ENCODE results near the gene DUSP2.

DUSP2 gene

DNA sequence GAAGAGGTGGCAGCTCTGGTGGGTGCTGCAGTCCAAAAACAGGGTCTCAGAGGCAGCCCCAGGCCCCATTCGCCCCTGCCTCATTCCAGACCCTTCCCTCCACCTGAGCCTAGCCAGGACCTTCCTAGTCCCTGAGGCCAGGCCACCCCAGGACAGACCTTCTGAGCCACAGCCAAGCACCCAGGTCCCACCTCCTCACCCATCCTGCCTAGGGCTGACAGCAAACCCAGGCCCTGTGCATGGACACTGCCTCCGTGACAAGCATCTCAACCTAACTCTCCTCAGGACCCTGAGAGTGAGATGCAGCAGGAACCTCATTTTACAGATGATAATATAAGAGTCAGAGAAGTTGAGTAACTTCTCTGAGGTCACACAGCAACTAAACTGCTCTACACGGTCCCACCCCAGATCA is 44.3 kb downstream of the DUSP2 start:
- H3K9me3 ChIP-seq (replicated peaks; ENCODE audit: insufficient read depth, low read length), result no peaks in the 10 kb centered on the region
- no peaks in the 10 kb centered on the region for H3K4me1 ChIP-seq (ENCODE audit: low read length)
- no peaks in the 10 kb centered on the region for H3K79me2 ChIP-seq (ENCODE audit: low read length)
- H4K20me1 ChIP-seq (ENCODE audit: insufficient read depth, low read length), result no peaks in the 10 kb centered on the region
- H3K9ac ChIP-seq (ENCODE audit: low read length), result no peak overlapping the region
- no peaks in the 10 kb centered on the region for H3K36me3 ChIP-seq (replicated peaks; ENCODE audit: insufficient read depth, low read length)
- H3K27ac ChIP-seq (ENCODE audit: low read length), result no peak overlapping the region
- no peak for TF ChIP-seq CTCF (IDR thresholded peaks at IDR 0.05; ENCODE audit: low read length)
- no peak for TF ChIP-seq EZH2phosphoT487 (IDR thresholded peaks at IDR 0.05; ENCODE audit: low read length)
- TF ChIP-seq EZH2 (optimal IDR thresholded peaks at IDR 0.05; ENCODE audit: low read depth, low read length), result no peak
- H2AFZ ChIP-seq (ENCODE audit: low read length), result no peak overlapping the region
- no peaks in the 10 kb centered on the region; the same call in 1 of the 2 replicates for H3K27me3 ChIP-seq (replicated peaks; ENCODE audit: insufficient read depth, low read length)
- no peak overlapping the region for H3K4me2 ChIP-seq (ENCODE audit: low read depth, low read length)
- H3F3A ChIP-seq (ENCODE audit: insufficient read depth, low read length), result no peaks in the 10 kb centered on the region
- H3K9me2 ChIP-seq (replicated peaks; ENCODE audit: insufficient read depth, low read length), result no peaks in the 10 kb centered on the region
- no peak overlapping the region for H3K4me3 ChIP-seq (ENCODE audit: low read length)
- DNase-seq, result no peak

DNA sequence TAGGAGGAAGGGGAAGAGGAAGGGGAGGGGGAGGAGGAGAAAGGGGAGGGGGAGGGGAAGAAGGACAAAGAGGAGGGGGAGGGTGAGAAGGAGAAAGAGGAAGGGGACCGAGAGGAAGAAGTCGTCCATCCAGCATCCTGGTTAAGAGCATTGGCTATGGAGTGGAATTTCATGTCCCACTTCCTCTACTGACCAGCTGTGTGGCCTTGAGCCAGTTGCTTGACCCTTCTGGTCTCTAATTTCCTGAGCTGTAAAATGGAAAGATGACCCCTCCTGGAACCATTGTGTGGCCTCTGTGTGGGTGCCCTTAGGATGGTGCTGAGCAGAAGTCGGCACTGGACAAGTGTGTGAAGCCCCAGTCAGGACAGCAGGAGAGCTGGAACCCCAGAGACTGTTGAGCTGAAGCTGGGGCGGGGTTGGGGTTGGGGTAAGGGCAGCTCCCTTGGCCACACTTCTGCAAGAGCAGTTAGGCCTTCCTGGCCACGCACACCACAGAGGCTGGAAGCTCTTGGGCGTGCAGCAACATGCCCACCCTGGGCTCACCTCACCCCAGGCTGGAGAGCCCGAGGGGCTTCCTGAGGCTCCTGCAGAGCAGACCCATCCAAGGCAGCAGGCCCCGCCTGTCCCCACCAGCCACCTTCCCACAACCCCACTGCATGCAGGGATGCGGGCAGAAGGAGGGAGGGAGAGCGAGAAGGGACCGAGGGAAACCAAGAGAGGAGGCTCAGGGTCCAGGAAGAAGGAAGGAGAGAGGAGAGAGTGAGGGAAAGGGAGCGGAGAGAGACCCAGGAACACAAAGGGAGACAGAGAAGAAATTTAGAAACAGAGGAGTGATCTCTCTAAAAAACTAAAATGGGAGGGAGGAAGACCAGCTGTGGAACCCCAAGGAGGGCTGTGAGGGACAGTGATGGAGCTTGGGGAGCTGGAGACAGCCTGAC is 45.1 kb downstream of the DUSP2 start:
- Histone ChIP-seq H3K9ac (ENCODE audit: low read length) (no peak overlapping the region), H2AFZ (ENCODE audit: low read length) (no peak overlapping the region), H4K20me1 (ENCODE audit: insufficient read depth, low read length) (no peaks in the 10 kb centered on the region), H3K36me3 (replicated peaks; ENCODE audit: insufficient read depth, low read length) (no peaks in the 10 kb centered on the region), H3K27me3 (replicated peaks; ENCODE audit: insufficient read depth, low read length) (no peaks in the 10 kb centered on the region; the same call in 1 of the 2 replicates), H3F3A (ENCODE audit: insufficient read depth, low read length) (no peaks in the 10 kb centered on the region), H3K79me2 (ENCODE audit: low read length) (no peaks in the 10 kb centered on the region), H3K27ac (ENCODE audit: low read length) (no peak overlapping the region), H3K9me3 (replicated peaks; ENCODE audit: insufficient read depth, low read length) (no peaks in the 10 kb centered on the region), H3K9me2 (replicated peaks; ENCODE audit: insufficient read depth, low read length) (no peaks in the 10 kb centered on the region), H3K4me3 (ENCODE audit: low read length) (no peak overlapping the region), H3K4me2 (ENCODE audit: low read depth, low read length) (no peak overlapping the region), H3K4me1 (ENCODE audit: low read length) (no peaks in the 10 kb centered on the region)
- DNase-seq, result no peak
- TF ChIP-seq EZH2 (optimal IDR thresholded peaks at IDR 0.05; ENCODE audit: low read depth, low read length) (no peak), EZH2phosphoT487 (IDR thresholded peaks at IDR 0.05; ENCODE audit: low read length) (no peak), CTCF (IDR thresholded peaks at IDR 0.05; ENCODE audit: low read length) (no peak)

DNA sequence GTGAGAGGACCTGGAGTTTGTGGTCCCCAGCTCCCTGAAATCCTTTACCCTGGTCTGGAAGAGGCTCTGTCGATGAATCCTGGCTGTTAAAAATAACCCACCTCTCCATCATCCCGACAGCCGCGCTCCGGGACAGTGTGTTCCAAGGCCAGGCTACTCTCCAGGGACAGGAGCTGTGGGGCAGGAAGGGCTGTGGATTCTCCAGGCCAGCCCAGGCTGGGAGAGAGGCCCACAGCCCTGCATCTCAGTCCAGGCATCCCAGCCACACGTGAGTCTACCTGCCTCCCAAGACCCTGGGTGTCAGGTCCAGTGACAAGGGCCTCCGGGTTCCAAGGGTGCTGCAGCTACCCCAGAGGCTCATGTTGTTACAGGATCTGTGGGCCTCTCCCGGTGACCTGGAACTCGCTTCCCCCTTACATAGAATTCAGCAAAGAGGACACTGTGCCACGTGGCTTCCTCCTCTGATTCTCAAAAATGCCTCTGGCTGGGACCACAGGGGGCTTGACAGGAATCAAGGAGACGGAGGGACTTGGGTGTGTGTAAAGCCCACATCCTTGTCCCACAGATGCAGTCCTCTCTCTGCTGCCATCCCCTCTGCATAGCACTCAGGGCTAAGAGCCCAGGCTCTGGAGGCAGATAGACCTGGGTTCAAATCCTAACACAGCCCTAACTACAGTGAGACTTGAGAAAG is 46.2 kb downstream of the DUSP2 start:
- no peak for DNase-seq
- H3K9me2 ChIP-seq (replicated peaks; ENCODE audit: insufficient read depth, low read length), result no peaks in the 10 kb centered on the region
- no peak for TF ChIP-seq CTCF (IDR thresholded peaks at IDR 0.05; ENCODE audit: low read length)
- TF ChIP-seq EZH2 (optimal IDR thresholded peaks at IDR 0.05; ENCODE audit: low read depth, low read length), result no peak
- TF ChIP-seq EZH2phosphoT487 (IDR thresholded peaks at IDR 0.05; ENCODE audit: low read length), result no peak
- H3K27me3 ChIP-seq (replicated peaks; ENCODE audit: insufficient read depth, low read length), result no peaks in the 10 kb centered on the region; the same call in 1 of the 2 replicates
- H3K4me2 ChIP-seq (ENCODE audit: low read depth, low read length), result no peak overlapping the region
- no peak overlapping the region for H3K27ac ChIP-seq (ENCODE audit: low read length)
- no peaks in the 10 kb centered on the region for H3K4me1 ChIP-seq (ENCODE audit: low read length)
- H2AFZ ChIP-seq (ENCODE audit: low read length), result no peak overlapping the region
- H3K36me3 ChIP-seq (replicated peaks; ENCODE audit: insufficient read depth, low read length), result no peaks in the 10 kb centered on the region
- no peaks in the 10 kb centered on the region for H3K9me3 ChIP-seq (replicated peaks; ENCODE audit: insufficient read depth, low read length)
- no peaks in the 10 kb centered on the region for H4K20me1 ChIP-seq (ENCODE audit: insufficient read depth, low read length)
- no peak overlapping the region for H3K9ac ChIP-seq (ENCODE audit: low read length)
- H3K79me2 ChIP-seq (ENCODE audit: low read length), result no peaks in the 10 kb centered on the region
- no peak overlapping the region for H3K4me3 ChIP-seq (ENCODE audit: low read length)
- H3F3A ChIP-seq (ENCODE audit: insufficient read depth, low read length), result no peaks in the 10 kb centered on the region
